Neural crest cell (in vitro differentiated cells): ENCODE data around the gene SCARB1. TPM values are rescaled to one million over a fixed set of nuclear protein-coding genes. Genes with fewer than 3 reads are reported as not detected.

Source experiments
- DNase-seq: peaks from one replicate; pipeline ENCODE4 v3.0.0; 2021; ENCODE audit warnings: low read depth, mixed read lengths, low spot score
- H3K27ac Mint-ChIP-seq: one replicate; pipeline ENCODE4 v1.8.0; 2021; ENCODE audit warnings: mild to moderate bottlenecking, mixed read lengths; ENCODE audit not compliant: unreplicated experiment
- H3K27me3 Mint-ChIP-seq: 2 replicates; pipeline ENCODE4 v1.8.0; 2021; ENCODE audit warnings: low read depth, mild to moderate bottlenecking, mixed read lengths
- H3K36me3 Mint-ChIP-seq: 2 replicates; pipeline ENCODE4 v1.8.0; 2021; ENCODE audit warnings: low read depth, mild to moderate bottlenecking, mixed read lengths
- H3K4me1 Mint-ChIP-seq: 2 replicates; pipeline ENCODE4 v1.8.0; 2021; ENCODE audit warnings: mixed read lengths
- H3K4me3 Mint-ChIP-seq: one replicate; pipeline ENCODE4 v1.8.0; 2021; ENCODE audit warnings: mild to moderate bottlenecking, mixed read lengths
- H3K9me3 Mint-ChIP-seq: 2 replicates; pipeline ENCODE4 v1.8.0; 2021; ENCODE audit warnings: mixed read lengths
- total RNA-seq: library from RNA; stranded (reverse); gene quantifications from 2 replicates; pipeline ENCODE4 v1.2.1, GENCODE V29; 2021
- TF ChIP-seq, protein P1 (sequence below): fragments of 200-600 bp; sonication (generic); conservative IDR thresholded peaks from 2 replicates; pipeline ENCODE4 v1.5.0; 2021; ENCODE audit warnings: antibody characterized with exemption, mild to moderate bottlenecking

Gene SCARB1
- total RNA-seq, 1 donor from 2014 or later = 50.9 TPM

DNA sequence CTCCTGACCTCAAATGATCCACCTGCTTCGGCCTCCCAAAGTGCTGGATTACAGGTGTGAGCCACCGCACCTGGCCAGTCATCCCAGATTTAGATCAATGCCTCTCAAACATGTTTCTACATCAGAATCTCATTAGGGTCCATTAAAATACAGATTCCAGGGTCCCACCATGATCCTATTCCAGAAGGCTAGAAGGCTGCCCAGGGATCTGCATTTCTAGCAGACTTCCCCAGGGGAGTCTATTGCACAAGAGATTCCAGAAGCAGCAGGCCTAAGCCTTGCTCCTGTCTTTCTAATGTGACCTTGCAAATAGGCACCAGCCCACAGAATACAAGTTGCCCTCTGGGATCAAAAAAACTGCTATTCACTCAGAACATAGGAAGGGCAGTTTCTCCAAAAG lies 81.5 kb downstream of the SCARB1 start:
- DNase-seq = no peak
- Mint-ChIP-seq H3K36me3 (peaks cover 4% of the 10 kb centered on the region), H3K9me3 (no peaks in the 10 kb centered on the region), H3K27me3 (no peaks in the 10 kb centered on the region), H3K4me3 (no peak overlapping the region), H3K27ac (no peak overlapping the region), H3K4me1 (peaks cover 9% of the 10 kb centered on the region)
- TF ChIP-seq, protein P1, sequence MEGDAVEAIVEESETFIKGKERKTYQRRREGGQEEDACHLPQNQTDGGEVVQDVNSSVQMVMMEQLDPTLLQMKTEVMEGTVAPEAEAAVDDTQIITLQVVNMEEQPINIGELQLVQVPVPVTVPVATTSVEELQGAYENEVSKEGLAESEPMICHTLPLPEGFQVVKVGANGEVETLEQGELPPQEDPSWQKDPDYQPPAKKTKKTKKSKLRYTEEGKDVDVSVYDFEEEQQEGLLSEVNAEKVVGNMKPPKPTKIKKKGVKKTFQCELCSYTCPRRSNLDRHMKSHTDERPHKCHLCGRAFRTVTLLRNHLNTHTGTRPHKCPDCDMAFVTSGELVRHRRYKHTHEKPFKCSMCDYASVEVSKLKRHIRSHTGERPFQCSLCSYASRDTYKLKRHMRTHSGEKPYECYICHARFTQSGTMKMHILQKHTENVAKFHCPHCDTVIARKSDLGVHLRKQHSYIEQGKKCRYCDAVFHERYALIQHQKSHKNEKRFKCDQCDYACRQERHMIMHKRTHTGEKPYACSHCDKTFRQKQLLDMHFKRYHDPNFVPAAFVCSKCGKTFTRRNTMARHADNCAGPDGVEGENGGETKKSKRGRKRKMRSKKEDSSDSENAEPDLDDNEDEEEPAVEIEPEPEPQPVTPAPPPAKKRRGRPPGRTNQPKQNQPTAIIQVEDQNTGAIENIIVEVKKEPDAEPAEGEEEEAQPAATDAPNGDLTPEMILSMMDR = no peak

DNA sequence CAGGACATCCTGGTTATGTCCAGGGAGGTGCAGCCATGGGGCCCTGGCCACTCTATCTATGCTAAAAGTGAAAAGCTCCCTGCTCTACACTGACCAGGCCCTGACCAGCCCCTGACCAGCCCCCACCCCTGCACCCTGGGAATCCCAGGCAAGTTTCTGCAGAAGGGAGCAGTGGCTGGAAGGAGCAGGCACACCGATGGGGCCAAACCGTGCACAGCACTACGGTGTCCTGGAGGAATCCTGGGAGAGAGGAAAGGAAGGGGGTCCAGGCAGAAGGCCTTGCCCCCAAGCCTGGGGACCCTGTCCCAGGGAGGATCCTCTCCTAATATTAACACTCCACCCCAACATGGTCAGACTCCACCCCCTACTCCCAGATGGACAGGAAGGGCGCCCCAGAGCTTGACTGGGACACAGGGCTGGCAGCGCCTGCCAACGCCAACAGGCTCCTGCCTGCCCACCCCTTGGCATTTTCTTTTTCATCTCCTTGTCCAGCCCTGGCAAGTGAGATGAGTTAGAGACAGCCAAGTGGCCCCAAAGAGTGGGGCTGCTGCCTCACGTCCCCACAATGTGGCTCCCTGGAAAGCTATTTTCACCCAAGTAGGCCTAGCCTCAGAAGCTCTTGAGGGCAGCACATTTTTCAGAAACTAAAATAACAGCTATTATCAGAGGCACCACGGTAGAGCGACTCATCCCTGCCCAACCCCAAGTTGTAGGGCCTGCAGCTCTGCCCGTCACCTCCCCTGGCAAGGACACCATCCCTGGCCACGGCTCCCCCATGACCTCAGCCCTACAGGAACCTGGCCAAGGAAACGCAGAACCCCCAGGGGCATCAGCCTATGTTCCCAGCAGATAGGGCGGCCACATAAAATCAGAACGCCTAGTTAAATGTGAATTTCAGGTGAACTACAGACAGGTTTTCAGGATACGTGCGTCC lies 82.6 kb downstream of the SCARB1 start:
- no peak overlapping the region for H3K4me3 Mint-ChIP-seq
- H3K4me1 Mint-ChIP-seq = peaks cover 7% of the 10 kb centered on the region
- H3K36me3 Mint-ChIP-seq = peaks cover 4% of the 10 kb centered on the region
- H3K27me3 Mint-ChIP-seq = no peaks in the 10 kb centered on the region
- H3K27ac Mint-ChIP-seq = no peak overlapping the region
- H3K9me3 Mint-ChIP-seq = no peaks in the 10 kb centered on the region
- TF ChIP-seq, protein P1 = no peak
- DNase-seq = no peak

DNA sequence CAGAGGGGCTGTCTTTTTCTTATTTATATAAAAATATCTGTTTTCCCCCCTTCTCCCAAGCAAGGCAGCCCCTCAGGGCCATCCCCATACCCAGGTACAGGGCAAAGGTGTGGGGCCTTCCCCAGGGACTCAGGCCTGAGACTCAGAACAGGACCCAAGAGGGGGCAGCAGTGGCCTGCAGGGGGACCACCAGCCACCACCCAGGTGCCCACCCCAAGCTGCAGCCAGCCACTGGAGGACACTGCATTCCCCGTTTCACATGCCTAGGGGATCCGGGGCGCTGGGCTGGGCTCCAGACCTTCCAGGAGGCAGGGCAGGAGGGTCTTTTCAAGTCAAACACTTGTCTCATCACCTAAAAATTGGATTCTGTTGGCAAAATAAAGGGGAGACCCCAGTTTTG lies 83.3 kb downstream of the SCARB1 start:
- TF ChIP-seq, protein P1 = no peak
- Mint-ChIP-seq H3K27me3 (no peaks in the 10 kb centered on the region), H3K4me3 (no peak overlapping the region), H3K9me3 (no peaks in the 10 kb centered on the region), H3K27ac (no peak overlapping the region), H3K4me1 (peaks cover 7% of the 10 kb centered on the region), H3K36me3 (peaks cover 4% of the 10 kb centered on the region)
- DNase-seq = no peak

DNA sequence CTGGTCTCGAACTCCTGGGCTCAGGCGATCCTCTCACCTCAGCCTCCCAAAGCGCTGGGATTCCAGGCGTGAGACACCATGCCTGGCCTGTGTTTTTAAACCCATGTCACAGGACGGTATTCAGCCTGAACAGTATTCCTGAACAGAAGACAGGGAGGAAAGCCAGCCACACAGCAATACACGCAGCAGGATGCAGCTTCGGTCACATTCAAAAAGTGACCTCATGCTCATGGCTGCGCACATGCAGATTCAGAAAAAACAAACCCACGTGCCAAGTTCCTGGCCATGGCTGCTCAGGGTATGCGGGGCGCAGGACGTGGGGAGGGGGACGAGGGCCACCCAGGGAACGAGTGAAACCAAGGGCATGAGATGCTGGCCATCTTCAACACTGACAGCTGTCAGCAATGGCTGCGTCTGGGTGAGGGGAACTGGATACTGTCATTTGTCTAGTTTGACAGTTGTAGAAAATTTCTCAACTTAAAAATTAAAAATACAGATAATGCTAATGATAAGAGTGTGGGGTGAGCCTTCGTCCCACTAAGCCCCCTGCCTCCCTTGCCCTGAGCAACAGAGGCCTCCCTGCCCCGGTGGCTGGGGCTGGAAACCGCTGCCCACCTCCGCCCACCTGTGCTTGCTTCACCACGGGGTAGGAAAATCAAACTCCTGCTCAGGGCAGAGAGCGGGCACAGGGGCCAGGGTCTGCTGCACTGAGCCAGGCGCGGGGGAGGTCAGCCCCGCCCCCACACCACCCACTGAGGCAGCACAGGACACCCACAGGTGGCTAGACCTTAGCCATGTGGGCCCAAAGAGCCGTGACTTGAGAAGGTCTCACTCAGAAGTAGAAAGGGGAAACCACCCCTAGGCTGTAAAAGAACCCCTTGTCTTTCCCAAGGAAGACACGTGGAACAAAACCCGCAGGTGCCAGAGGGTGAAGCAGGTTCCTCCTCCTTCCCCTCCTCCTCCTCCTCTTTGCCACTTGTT lies 84.2 kb downstream of the SCARB1 start:
- Mint-ChIP-seq H3K9me3 (no peaks in the 10 kb centered on the region), H3K36me3 (peaks cover 4% of the 10 kb centered on the region), H3K4me3 (no peak overlapping the region), H3K27ac (no peak overlapping the region), H3K27me3 (no peaks in the 10 kb centered on the region), H3K4me1 (peaks cover 10% of the 10 kb centered on the region)
- DNase-seq = no peak
- TF ChIP-seq, protein P1 = no peak

DNA sequence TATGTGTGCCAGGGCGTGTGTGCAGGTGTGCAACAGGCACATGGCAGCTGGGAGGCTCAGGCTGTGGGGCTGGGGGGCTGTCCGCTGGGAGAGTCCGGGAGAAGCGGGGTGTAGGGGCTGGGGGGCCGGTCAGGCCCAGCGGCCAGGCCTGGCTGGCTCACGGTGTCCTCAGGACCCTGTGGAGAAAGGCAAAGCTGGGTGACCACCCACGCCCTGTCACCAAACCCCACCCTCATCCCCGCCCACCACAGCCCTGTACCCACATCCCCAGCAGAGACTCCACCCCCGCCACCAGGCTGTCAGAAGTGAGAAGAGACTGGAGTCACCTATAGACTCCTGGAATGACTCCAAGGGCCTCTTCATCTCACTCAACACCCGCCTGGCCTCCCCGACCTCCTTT lies 85.3 kb downstream of the SCARB1 start:
- Mint-ChIP-seq H3K36me3 (peaks cover 4% of the 10 kb centered on the region), H3K27ac (no peak overlapping the region), H3K9me3 (no peaks in the 10 kb centered on the region), H3K27me3 (no peaks in the 10 kb centered on the region), H3K4me1 (peaks cover 10% of the 10 kb centered on the region), H3K4me3 (no peak overlapping the region)
- TF ChIP-seq, protein P1 = no peak
- no peak for DNase-seq
